GM06990 (cell line): Measurements from ENCODE around the gene LZTS2.

ENCODE experiments used
- DNase-seq: peaks from one replicate; pipeline ENCODE4 v3.0.0-alpha.2; 2011; ENCODE audit not compliant: insufficient read length; ENCODE audit errors: extremely low read depth
- H3K27me3 ChIP-seq: replicated peaks from 2 replicates; pipeline ENCODE4 v1.6.0; 2011; ENCODE audit warnings: low read length; ENCODE audit not compliant: control insufficient read depth, insufficient read depth
- H3K36me3 ChIP-seq: 2 replicates; pipeline ENCODE4 v1.5.1; 2011; ENCODE audit warnings: low read length; ENCODE audit not compliant: control insufficient read depth, insufficient read depth
- H3K4me3 ChIP-seq: replicated peaks from 2 replicates; pipeline ENCODE4 v1.5.1; 2011; ENCODE audit warnings: low read depth, mild to moderate bottlenecking, control low read depth, low read length
- TF ChIP-seq, protein P1 (sequence below): IDR thresholded peaks from 2 replicates; pipeline ENCODE4 v1.5.1; 2011; ENCODE audit warnings: low read length, control low read depth, mild to moderate bottlenecking, inconsistent platforms; ENCODE audit not compliant: insufficient read depth, poor library complexity, severe bottlenecking

The LZTS2 gene

DNA sequence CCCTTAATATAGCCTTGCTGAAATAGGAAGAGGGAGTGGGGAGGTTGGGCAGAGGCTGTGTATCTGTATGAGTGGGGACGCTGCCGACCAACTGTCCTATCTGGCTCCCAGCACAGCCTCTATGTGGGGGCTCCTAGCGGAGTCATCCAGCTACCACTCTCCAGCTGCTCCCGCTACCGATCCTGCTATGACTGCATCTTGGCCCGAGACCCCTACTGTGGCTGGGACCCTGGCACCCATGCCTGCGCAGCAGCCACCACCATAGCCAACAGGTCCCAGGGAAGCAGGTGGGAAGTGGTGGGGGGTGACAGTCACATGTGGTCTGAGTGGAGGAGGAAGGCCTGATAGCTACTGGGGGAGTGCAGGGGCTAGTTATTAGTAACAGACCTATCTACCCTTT is 18.9 kb upstream of the LZTS2 start:
- Histone ChIP-seq H3K36me3 (peaks cover 7% of the 10 kb centered on the region), H3K4me3 (no peak overlapping the region), H3K27me3 (no peaks in the 10 kb centered on the region)
- TF ChIP-seq, protein P1, sequence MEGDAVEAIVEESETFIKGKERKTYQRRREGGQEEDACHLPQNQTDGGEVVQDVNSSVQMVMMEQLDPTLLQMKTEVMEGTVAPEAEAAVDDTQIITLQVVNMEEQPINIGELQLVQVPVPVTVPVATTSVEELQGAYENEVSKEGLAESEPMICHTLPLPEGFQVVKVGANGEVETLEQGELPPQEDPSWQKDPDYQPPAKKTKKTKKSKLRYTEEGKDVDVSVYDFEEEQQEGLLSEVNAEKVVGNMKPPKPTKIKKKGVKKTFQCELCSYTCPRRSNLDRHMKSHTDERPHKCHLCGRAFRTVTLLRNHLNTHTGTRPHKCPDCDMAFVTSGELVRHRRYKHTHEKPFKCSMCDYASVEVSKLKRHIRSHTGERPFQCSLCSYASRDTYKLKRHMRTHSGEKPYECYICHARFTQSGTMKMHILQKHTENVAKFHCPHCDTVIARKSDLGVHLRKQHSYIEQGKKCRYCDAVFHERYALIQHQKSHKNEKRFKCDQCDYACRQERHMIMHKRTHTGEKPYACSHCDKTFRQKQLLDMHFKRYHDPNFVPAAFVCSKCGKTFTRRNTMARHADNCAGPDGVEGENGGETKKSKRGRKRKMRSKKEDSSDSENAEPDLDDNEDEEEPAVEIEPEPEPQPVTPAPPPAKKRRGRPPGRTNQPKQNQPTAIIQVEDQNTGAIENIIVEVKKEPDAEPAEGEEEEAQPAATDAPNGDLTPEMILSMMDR: no peak
- DNase-seq: no peak

DNA sequence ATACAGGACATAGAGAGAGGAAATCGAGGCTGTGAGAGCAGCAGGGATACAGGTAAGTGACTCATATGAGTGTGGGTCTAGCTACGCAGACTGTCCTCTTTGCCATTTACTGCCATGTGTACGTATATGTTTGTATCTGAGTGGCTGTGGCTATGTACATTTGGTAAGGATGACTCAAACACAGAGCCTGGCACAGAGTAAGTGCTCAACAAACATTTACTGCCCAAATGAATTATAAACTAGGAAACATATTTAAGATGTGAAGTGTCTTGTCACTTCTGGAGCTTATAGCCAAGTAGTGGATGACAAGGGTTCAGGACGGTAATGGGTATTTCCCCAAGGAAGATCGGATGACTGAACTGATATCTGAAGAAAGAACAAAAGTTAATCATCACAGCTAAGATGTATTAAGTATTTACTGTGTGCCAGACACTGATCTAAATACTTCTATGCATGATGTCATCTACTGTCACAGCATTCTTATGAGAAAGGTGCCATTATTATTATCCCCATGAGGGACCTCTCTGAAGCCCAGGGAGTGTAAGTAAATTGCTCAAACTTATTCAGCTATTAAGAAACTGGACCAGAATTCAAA is 18.3 kb upstream of the LZTS2 start:
- H3K27me3 ChIP-seq: no peaks in the 10 kb centered on the region
- no peak for DNase-seq
- TF ChIP-seq, protein P1: no peak
- no peak overlapping the region for H3K4me3 ChIP-seq
- H3K36me3 ChIP-seq: peaks cover 7% of the 10 kb centered on the region

DNA sequence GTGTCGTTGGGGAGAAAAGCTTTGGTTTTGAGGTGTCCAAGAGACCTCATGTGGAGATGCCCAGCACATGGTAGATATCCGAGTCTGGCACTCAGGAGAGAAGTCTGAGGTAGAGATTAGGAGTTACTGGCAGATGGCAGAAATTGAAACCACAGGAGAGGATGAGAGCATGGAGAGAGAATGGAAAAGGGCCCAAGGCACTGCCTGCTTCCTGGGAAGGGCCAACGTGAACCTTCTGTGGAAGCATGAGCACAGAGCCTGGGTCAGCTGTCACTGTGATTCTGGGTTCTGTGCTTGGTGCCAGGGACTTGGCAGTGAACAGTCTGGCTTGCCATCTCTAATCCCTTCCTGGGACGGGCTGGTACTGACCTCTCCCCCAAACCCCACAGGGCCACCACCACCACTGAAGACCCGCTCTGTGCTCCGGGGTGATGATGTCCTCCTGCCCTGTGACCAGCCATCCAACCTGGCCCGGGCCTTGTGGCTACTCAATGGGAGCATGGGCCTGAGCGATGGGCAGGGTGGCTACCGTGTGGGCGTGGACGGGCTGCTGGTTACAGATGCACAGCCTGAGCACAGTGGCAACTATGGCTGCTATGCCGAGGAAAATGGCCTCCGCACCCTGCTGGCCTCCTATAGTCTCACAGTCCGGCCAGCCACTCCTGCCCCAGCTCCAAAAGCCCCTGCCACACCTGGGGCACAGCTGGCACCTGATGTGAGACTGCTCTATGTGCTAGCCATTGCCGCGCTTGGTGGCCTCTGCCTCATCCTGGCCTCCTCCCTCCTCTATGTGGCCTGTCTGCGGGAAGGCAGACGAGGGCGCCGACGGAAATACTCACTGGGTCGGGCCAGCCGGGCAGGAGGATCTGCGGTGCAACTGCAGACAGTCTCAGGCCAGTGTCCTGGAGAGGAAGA is 16.4 kb upstream of the LZTS2 start:
- H3K36me3 ChIP-seq: peaks cover 7% of the 10 kb centered on the region
- TF ChIP-seq, protein P1: no peak
- H3K4me3 ChIP-seq: no peak overlapping the region
- no peak for DNase-seq
- no peaks in the 10 kb centered on the region for H3K27me3 ChIP-seq

DNA sequence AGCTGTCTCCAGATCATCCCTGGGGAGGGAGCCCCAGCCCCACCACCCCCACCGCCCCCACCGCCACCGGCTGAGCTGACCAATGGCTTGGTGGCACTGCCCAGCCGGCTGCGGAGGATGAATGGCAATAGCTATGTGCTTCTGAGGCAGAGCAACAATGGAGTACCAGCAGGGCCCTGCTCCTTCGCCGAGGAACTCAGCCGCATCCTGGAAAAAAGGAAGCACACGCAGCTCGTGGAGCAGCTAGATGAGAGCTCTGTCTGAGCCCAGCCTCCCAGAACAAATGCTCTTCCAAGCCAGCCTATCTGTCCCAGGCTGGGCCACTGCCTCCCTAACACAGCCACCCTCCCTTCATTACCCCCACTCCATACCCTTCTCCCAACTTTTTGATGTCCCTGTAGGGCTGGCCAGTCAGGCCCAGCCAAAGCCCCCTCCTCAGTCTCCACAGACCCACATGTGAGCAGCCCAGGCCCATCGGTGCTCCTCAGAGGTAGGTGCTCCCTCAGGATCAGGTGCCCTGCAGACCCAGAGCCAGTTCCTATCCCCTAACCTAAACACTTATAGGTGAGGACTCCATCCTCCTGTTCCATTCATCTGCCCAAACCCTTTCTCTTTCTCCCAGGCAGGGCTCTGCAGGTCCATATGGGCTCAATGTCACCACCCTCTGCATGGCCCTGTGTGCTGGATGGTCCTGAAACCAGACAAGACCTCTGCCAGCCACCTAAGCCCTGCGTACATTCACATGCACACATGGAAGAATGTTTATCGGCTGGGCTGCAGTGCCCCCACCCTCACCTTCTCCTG is 15.5 kb upstream of the LZTS2 start:
- no peak for DNase-seq
- peaks cover 7% of the 10 kb centered on the region for H3K36me3 ChIP-seq
- H3K27me3 ChIP-seq: no peaks in the 10 kb centered on the region
- TF ChIP-seq, protein P1: no peak
- no peak overlapping the region for H3K4me3 ChIP-seq

DNA sequence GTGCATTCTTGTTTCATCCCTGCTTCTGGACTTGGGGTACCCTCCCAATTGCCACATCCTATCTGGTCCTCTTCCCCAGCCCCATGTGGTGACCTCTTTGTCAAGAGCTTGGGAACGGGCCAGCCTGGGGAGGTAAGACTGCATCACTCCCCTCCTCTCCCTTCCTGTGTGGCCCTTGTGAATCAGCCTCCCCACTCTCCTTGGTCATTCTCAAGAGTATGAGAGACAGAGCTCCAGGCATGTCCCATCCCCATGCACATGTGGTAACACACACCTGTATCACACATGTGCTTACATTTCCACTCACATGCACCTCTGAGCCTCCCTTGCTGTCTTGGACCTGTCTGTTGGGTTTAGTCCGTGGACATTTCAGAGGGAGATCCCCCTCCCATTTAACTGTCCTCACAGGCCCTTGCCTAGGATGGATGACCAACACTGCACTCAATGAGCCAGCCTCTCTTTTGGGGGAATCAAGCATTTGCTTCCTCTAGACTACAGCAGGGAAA is 14.9 kb upstream of the LZTS2 start:
- DNase-seq: no peak
- no peaks in the 10 kb centered on the region for H3K27me3 ChIP-seq
- TF ChIP-seq, protein P1: no peak
- no peak overlapping the region for H3K4me3 ChIP-seq
- H3K36me3 ChIP-seq: peaks cover 10% of the 10 kb centered on the region
